Natural killer cell (primary cell): ENCODE measurements around the gene TOPBP1. TPM values are rescaled to one million over a fixed set of nuclear protein-coding genes. Genes with fewer than 3 reads are reported as not detected.

ENCODE experiments used
- ATAC-seq, 3 donors: fragments of 150-1000 bp in 2 of 3; fragments of 200-7000 bp in 1 of 3; cut with Tn5 transposase; 1 replicate in 1 of 3; 2 replicates in 2 of 3; pipeline ENCODE4 v1.10.0; 2021; ENCODE audit warnings: mild to moderate bottlenecking in 2 of 3, moderate library complexity in 2 of 3
- DNase-seq, 2 donors: peaks; one replicate each; pipeline versions ENCODE4 v3.0.0 to v3.0.0-alpha.2; 2013 to 2021; ENCODE audit warnings: mixed read lengths in 1 of 2
- H3K27ac ChIP-seq: one replicate; pipeline ENCODE4 v1.5.1; 2013; ENCODE audit warnings: mild to moderate bottlenecking, low read length
- H3K27me3 ChIP-seq: one replicate; pipeline ENCODE4 v1.6.1; 2013; ENCODE audit warnings: low read length; ENCODE audit not compliant: control insufficient read depth, insufficient read depth
- H3K36me3 ChIP-seq: one replicate; pipeline ENCODE4 v1.6.1; 2013; ENCODE audit warnings: low read length; ENCODE audit not compliant: control insufficient read depth, insufficient read depth
- H3K4me1 ChIP-seq: one replicate; pipeline ENCODE4 v1.6.1; 2013; ENCODE audit warnings: low read length; ENCODE audit not compliant: control insufficient read depth, insufficient read depth
- H3K4me3 ChIP-seq: one replicate; pipeline ENCODE4 v1.5.1; 2013; ENCODE audit warnings: low read length
- H3K9me3 ChIP-seq: one replicate; pipeline ENCODE4 v1.6.1; 2013; ENCODE audit warnings: low read length; ENCODE audit not compliant: control insufficient read depth, insufficient read depth
- H3K27ac Mint-ChIP-seq, 2 donors: one replicate each; pipeline ENCODE4 v1.8.0; 2022; ENCODE audit warnings: mild to moderate bottlenecking in 2 of 2, mixed read lengths in 2 of 2, moderate library complexity in 1 of 2
- H3K27me3 Mint-ChIP-seq, 2 donors: one replicate each; pipeline ENCODE4 v1.8.0; 2022; ENCODE audit warnings: low read depth in 2 of 2, mixed read lengths in 2 of 2
- H3K36me3 Mint-ChIP-seq: one replicate; pipeline ENCODE4 v1.8.0; 2022; ENCODE audit warnings: mixed read lengths
- H3K4me1 Mint-ChIP-seq, 2 donors: one replicate each; pipeline ENCODE4 v1.8.0; 2022; ENCODE audit warnings: mixed read lengths in 2 of 2
- H3K4me3 Mint-ChIP-seq: one replicate; pipeline ENCODE4 v1.8.0; 2022; ENCODE audit warnings: mild to moderate bottlenecking, moderate library complexity, mixed read lengths
- H3K9me3 Mint-ChIP-seq, 2 donors: one replicate each; pipeline ENCODE4 v1.8.0; 2022; ENCODE audit warnings: mixed read lengths in 2 of 2
- CTCF ChIP-seq: fragments of 200-600 bp; IDR thresholded peaks from one replicate; pipeline ENCODE4 v1.8.0; 2022; ENCODE audit warnings: antibody characterized with exemption
- WGBS: methylation state at CpG from one replicate; pipeline ENCODE4 v1.1.7; 2013; ENCODE audit warnings: missing lambda C conversion rate; ENCODE audit not compliant: insufficient coverage; 5-methylcytosine and 5-hydroxymethylcytosine counted together
- intact Hi-C: fragments of 100-400 bp; cut with micrococcal nuclease; formaldehyde crosslinking; loops from one replicate; pipeline ENCODE4 v1.14.2; 2022
- total RNA-seq, 4 donors: library from RNA; stranded (reverse); fragments of 120-200 nt in 1 of 4; gene quantifications; one replicate each; pipeline versions ENCODE4 v1.2.3 to v1.2.4, GENCODE V29; 2013 to 2022

The TOPBP1 gene
- total RNA-seq, 3 donors from 2014 or later (not counting 1 experiment from before 2014, with no cell fraction given), result 48.1 to 52.9 (median 50.9) TPM

DNA sequence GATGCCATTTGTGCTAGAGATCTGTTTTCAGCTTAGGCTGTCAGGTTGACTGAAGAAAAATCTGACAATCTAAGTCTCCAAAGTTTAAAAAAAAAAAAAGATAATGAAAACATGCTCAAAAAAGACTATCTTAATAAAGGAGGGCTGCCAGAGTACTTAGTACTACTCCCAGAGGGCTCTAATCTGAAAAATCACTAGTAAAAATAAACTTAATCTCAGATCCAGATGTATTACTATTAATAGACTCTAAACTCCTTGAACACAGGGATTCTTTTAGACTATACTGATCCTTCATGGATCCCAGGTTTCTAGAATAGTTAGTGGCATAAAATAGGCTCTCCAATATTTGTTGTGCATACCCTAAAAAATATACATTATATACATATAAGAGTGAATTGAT, 34.0 kb downstream of the TOPBP1 start:
- Histone ChIP-seq H3K27ac (no peak overlapping the region), H3K4me1 (no peaks in the 10 kb centered on the region), H3K9me3 (no peaks in the 10 kb centered on the region), H3K27me3 (no peaks in the 10 kb centered on the region), H3K4me3 (no peak overlapping the region), H3K36me3 (peaks cover 79% of the 10 kb centered on the region)
- no peak overlapping the region for H3K4me3 Mint-ChIP-seq
- no peaks in the 10 kb centered on the region for H3K27me3 Mint-ChIP-seq
- intact Hi-C loops, result no loop called here
- H3K36me3 Mint-ChIP-seq, result peaks cover 11% of the 10 kb centered on the region
- DNase-seq (no peak), ATAC-seq (no peak)
- no peak overlapping the region for H3K27ac Mint-ChIP-seq
- TF ChIP-seq CTCF, result no peak
- H3K4me1 Mint-ChIP-seq, result peaks cover 0 to 4% of the 10 kb centered on the region in 2 donors
- no peaks in the 10 kb centered on the region for H3K9me3 Mint-ChIP-seq

GRCh38 chr3:133620066-133620784, 41.5 kb downstream of the TOPBP1 start:
- no peak for DNase-seq

GRCh38 chr3:133611534-133611933, 50.2 kb downstream of the TOPBP1 start:
- ATAC-seq (no peak), DNase-seq (no peak)
- Mint-ChIP-seq H3K27me3 (no peaks in the 10 kb centered on the region), H3K27ac (no peak overlapping the region), H3K9me3 (no peaks in the 10 kb centered on the region), H3K36me3 (peaks cover 12% of the 10 kb centered on the region), H3K4me1 (no peaks in the 10 kb centered on the region), H3K4me3 (no peak overlapping the region)
- WGBS, result 80% methylated on average over 1 of the region's 2 CpGs
- Histone ChIP-seq H3K9me3 (no peaks in the 10 kb centered on the region), H3K4me1 (no peaks in the 10 kb centered on the region), H3K27me3 (no peaks in the 10 kb centered on the region), H3K27ac (no peak overlapping the region), H3K4me3 (no peak overlapping the region), H3K36me3 (peaks cover 57% of the 10 kb centered on the region)
- intact Hi-C loops, result no loop called here
- no peak for TF ChIP-seq CTCF

More at GRCh38 chr3:133620066-133620784, 41.5 kb downstream of the TOPBP1 start:
- ATAC-seq, result no peak
- H3K27me3 Mint-ChIP-seq, result no peaks in the 10 kb centered on the region
- H3K4me1 Mint-ChIP-seq, result no peaks in the 10 kb centered on the region
- Histone ChIP-seq H3K9me3 (no peaks in the 10 kb centered on the region), H3K36me3 (peaks cover 73% of the 10 kb centered on the region), H3K4me3 (no peak overlapping the region), H3K27me3 (no peaks in the 10 kb centered on the region), H3K4me1 (no peaks in the 10 kb centered on the region), H3K27ac (no peak overlapping the region)
- H3K27ac Mint-ChIP-seq, result peak overlapping the region in 1 of 2 donors; percentile 36
- no peak for TF ChIP-seq CTCF
- 88% methylated on average over 13 of the region's 13 CpGs for WGBS
- H3K36me3 Mint-ChIP-seq, result peaks cover 24% of the 10 kb centered on the region
- intact Hi-C loops, result no loop called here
- H3K4me3 Mint-ChIP-seq, result no peak overlapping the region
- H3K9me3 Mint-ChIP-seq, result no peaks in the 10 kb centered on the region

GRCh38 chr3:133610031-133610430, 51.7 kb downstream of the TOPBP1 start:
- Mint-ChIP-seq H3K27me3 (no peaks in the 10 kb centered on the region), H3K4me3 (no peak overlapping the region), H3K4me1 (no peaks in the 10 kb centered on the region), H3K36me3 (peaks cover 11% of the 10 kb centered on the region), H3K27ac (peak overlapping the region in 1 of 2 donors; percentile 34), H3K9me3 (no peaks in the 10 kb centered on the region)
- Histone ChIP-seq H3K36me3 (peaks cover 59% of the 10 kb centered on the region), H3K4me1 (no peaks in the 10 kb centered on the region), H3K27ac (no peak overlapping the region), H3K9me3 (no peaks in the 10 kb centered on the region), H3K4me3 (no peak overlapping the region), H3K27me3 (no peaks in the 10 kb centered on the region)
- intact Hi-C loops, result no loop called here
- TF ChIP-seq CTCF, result no peak
- DNase-seq (no peak), ATAC-seq (no peak)
